CD4-positive, alpha-beta T cell (primary cell): Measurements from ENCODE around the gene ABL1. TPM values are rescaled to one million over a fixed set of nuclear protein-coding genes. Genes with fewer than 3 reads are reported as not detected.

Source experiments
- ATAC-seq: fragments of 200-7000 bp; cut with Tn5 transposase; one replicate; pipeline ENCODE4 v1.10.0; 2022; ENCODE audit warnings: mild to moderate bottlenecking; ENCODE audit not compliant: poor library complexity
- CTCF ChIA-PET: fragments of 350-600 bp; sonication (Branson Sonifier 250); formaldehyde crosslinking; loops from one replicate; lab custom pipeline; 2021; ENCODE audit warnings: antibody characterized with exemption, inconsistent platforms; lab: Charles Lee
- POLR2A ChIA-PET: fragments of 350-600 bp; sonication (Branson Sonifier 250); formaldehyde crosslinking; loops from one replicate; lab custom pipeline; 2021; ENCODE audit warnings: antibody characterized with exemption, inconsistent platforms; lab: Charles Lee
- DNase-seq, 14 experiments: peaks; one replicate each; pipeline ENCODE4 v3.0.0-alpha.2; 2013 to 2020; ENCODE audit warnings: mixed read lengths in 2 of 14
- H3K27ac ChIP-seq, 2 donors: one replicate each; pipeline versions ENCODE4 v1.5.1 to v1.7.0; 2013; ENCODE audit warnings: low read length in 2 of 2, low read depth in 1 of 2, mild to moderate bottlenecking in 1 of 2
- H3K27me3 ChIP-seq, 2 experiments: 1 replicate in 1 of 2; 2 replicates in 1 of 2; pipeline versions ENCODE4 v1.6.1 to v1.7.0; 2013; ENCODE audit warnings: low read length in 2 of 2, control low read depth in 1 of 2, mild to moderate bottlenecking in 1 of 2, moderate library complexity in 1 of 2; ENCODE audit not compliant: insufficient read depth in 2 of 2, control insufficient read depth in 1 of 2
- H3K36me3 ChIP-seq: one replicate; pipeline ENCODE4 v1.6.1; 2013; ENCODE audit warnings: low read length, control low read depth; ENCODE audit not compliant: insufficient read depth
- H3K4me1 ChIP-seq: one replicate; pipeline ENCODE4 v1.6.1; 2013; ENCODE audit warnings: low read length, control low read depth; ENCODE audit not compliant: insufficient read depth
- H3K4me3 ChIP-seq: one replicate; pipeline ENCODE4 v1.5.1; 2013; ENCODE audit warnings: mild to moderate bottlenecking, low read length, moderate library complexity
- H3K9me3 ChIP-seq, 2 experiments: 1 replicate in 1 of 2; 2 replicates in 1 of 2; pipeline versions ENCODE4 v1.6.1 to v1.7.0; 2013; ENCODE audit warnings: low read length in 2 of 2, mild to moderate bottlenecking in 2 of 2, control low read depth in 1 of 2, moderate library complexity in 1 of 2; ENCODE audit not compliant: control insufficient read depth in 1 of 2, insufficient read depth in 1 of 2
- H3K27ac Mint-ChIP-seq: one replicate; pipeline ENCODE4 v1.8.0; 2020; ENCODE audit warnings: mixed read lengths
- H3K27me3 Mint-ChIP-seq: one replicate; pipeline ENCODE4 v1.8.0; 2021; ENCODE audit warnings: mixed read lengths
- H3K36me3 Mint-ChIP-seq: one replicate; pipeline ENCODE4 v1.8.0; 2021; ENCODE audit warnings: low read depth, mixed read lengths
- H3K4me1 Mint-ChIP-seq: one replicate; pipeline ENCODE4 v1.8.0; 2021; ENCODE audit warnings: low read depth, mixed read lengths
- H3K4me3 Mint-ChIP-seq: one replicate; pipeline ENCODE4 v1.8.0; 2020; ENCODE audit warnings: mild to moderate bottlenecking, mixed read lengths
- H3K9me3 Mint-ChIP-seq: one replicate; pipeline ENCODE4 v1.8.0; 2020; ENCODE audit warnings: mixed read lengths
- CTCF ChIP-seq: fragments of 200-600 bp; IDR thresholded peaks from one replicate; pipeline ENCODE4 v1.8.0; 2022; ENCODE audit warnings: antibody characterized with exemption, mild to moderate bottlenecking
- intact Hi-C, 2 experiments: fragments of 100-400 bp; cut with DNase I in 1 of 2; cut with micrococcal nuclease in 1 of 2; formaldehyde crosslinking; loops; one replicate each; pipeline versions ENCODE4 v1.15.1 to v1.9.0; 2023 to 2025; cut with DNase I, micrococcal nuclease
- total RNA-seq, 174 experiments: library from RNA in 2 of 174; stranded (reverse) in 2 of 174; gene quantifications; one replicate each; pipeline ENCODE4 v1.2.3 and lab custom pipeline; 2021 to 2026

The ABL1 gene
- total RNA-seq, 2 experiments from 2014 or later: 29.8 to 33.7 TPM

GRCh38 chr9:130920233-130920632, 85.2 kb downstream of the ABL1 start:
- no peak overlapping the region for H3K4me3 ChIP-seq
- intact Hi-C loops: no loop called here
- no peaks in the 10 kb centered on the region for H3K36me3 ChIP-seq
- H3K27ac ChIP-seq: no peak overlapping the region
- H3K4me1 Mint-ChIP-seq: no peaks in the 10 kb centered on the region
- ChIA-PET CTCF (no interaction called here), POLR2A (no interaction called here)
- ATAC-seq: no peak
- H3K27ac Mint-ChIP-seq: no peak overlapping the region
- peaks cover 0 to 3% of the 10 kb centered on the region in 2 experiments for H3K27me3 ChIP-seq
- no peak overlapping the region for H3K4me3 Mint-ChIP-seq
- no peak for DNase-seq
- no peaks in the 10 kb centered on the region for H3K9me3 ChIP-seq
- H3K9me3 Mint-ChIP-seq: no peaks in the 10 kb centered on the region
- no peak for TF ChIP-seq CTCF
- no peaks in the 10 kb centered on the region for H3K36me3 Mint-ChIP-seq
- no peaks in the 10 kb centered on the region for H3K4me1 ChIP-seq
- peaks cover 8% of the 10 kb centered on the region for H3K27me3 Mint-ChIP-seq

GRCh38 chr9:130920762-130921299, 85.8 kb downstream of the ABL1 start:
- ATAC-seq: no peak
- Histone ChIP-seq H3K4me1 (no peaks in the 10 kb centered on the region), H3K9me3 (no peaks in the 10 kb centered on the region), H3K4me3 (no peak overlapping the region), H3K36me3 (no peaks in the 10 kb centered on the region), H3K27me3 (peaks cover 0 to 3% of the 10 kb centered on the region in 2 experiments), H3K27ac (no peak overlapping the region)
- ChIA-PET CTCF (no interaction called here), POLR2A (no interaction called here)
- no peaks in the 10 kb centered on the region for H3K9me3 Mint-ChIP-seq
- intact Hi-C loops: no loop called here
- no peak for TF ChIP-seq CTCF
- no peaks in the 10 kb centered on the region for H3K36me3 Mint-ChIP-seq
- no peak overlapping the region for H3K27ac Mint-ChIP-seq
- H3K27me3 Mint-ChIP-seq: peaks cover 8% of the 10 kb centered on the region
- DNase-seq: no peak
- H3K4me3 Mint-ChIP-seq: no peak overlapping the region
- no peaks in the 10 kb centered on the region for H3K4me1 Mint-ChIP-seq

GRCh38 chr9:130921300-130921988, 86.4 kb downstream of the ABL1 start:
- no peak for TF ChIP-seq CTCF
- CTCF ChIA-PET: no interaction called here
- ATAC-seq (no peak), DNase-seq (no peak)
- Mint-ChIP-seq H3K4me3 (no peak overlapping the region), H3K27me3 (peaks cover 8% of the 10 kb centered on the region), H3K4me1 (no peaks in the 10 kb centered on the region), H3K27ac (no peak overlapping the region), H3K9me3 (no peaks in the 10 kb centered on the region), H3K36me3 (no peaks in the 10 kb centered on the region)
- Histone ChIP-seq H3K9me3 (no peaks in the 10 kb centered on the region), H3K27ac (no peak overlapping the region), H3K36me3 (no peaks in the 10 kb centered on the region), H3K27me3 (peaks cover 0 to 3% of the 10 kb centered on the region in 2 experiments), H3K4me1 (no peaks in the 10 kb centered on the region), H3K4me3 (no peak overlapping the region)
- intact Hi-C loops: no loop called here
- POLR2A ChIA-PET: no interaction called here
